Mammary epithelial cell (primary cell): Measurements from ENCODE around the gene RPH3AL.
"Not testable (repeated sequence)": the region's sequence is repeated elsewhere in the genome, so short reads cannot be mapped to it uniquely, and the experiment has no call there.

ENCODE experiments used
- CTCF ChIP-seq, 2 donors: IDR thresholded peaks in 1 of 2; conservative IDR thresholded peaks in 1 of 2; 2 replicates each; pipeline ENCODE4 v1.5.1; 2011 to 2012; ENCODE audit warnings: inconsistent platforms in 2 of 2, low read length in 2 of 2, mild to moderate bottlenecking in 2 of 2, control low read depth in 1 of 2, low read depth in 1 of 2; ENCODE audit not compliant: insufficient read depth in 1 of 2; ENCODE audit errors: extremely low read depth in 1 of 2
- EZH2 ChIP-seq: IDR thresholded peaks from 2 replicates; pipeline ENCODE4 v1.6.1; 2012; ENCODE audit warnings: low read length, inconsistent platforms, borderline replicate concordance

- not testable (repeated sequence) for TF ChIP-seq CTCF (conservative IDR thresholded peaks at IDR 0.05 in 1 of 2, IDR thresholded peaks at IDR 0.05 in 1 of 2; ENCODE audit: extremely low read depth in 1 of 2, insufficient read depth in 1 of 2, low read depth in 1 of 2, low read length in 2 of 2); EZH2
Observed at GRCh38 chr17:234994-235830, 117.4 kb downstream of the RPH3AL start.
